Panc1 (cell line): ENCODE results near the gene NFAT5. TPM values are rescaled to one million over a fixed set of nuclear protein-coding genes. Genes with fewer than 3 reads are reported as not detected.

Experiments
- ATAC-seq: fragments of 200-7000 bp; cut with Tn5 transposase; 2 replicates; pipeline ENCODE4 v1.9.1; 2020; ENCODE audit warnings: mild to moderate bottlenecking, moderate library complexity
- BruUV-seq: library from RNA; stranded (reverse); fragments of 400-500 nt; replicated peaks from 2 replicates; lab custom pipeline; 2021; lab: Mats Ljungman, UMichigan
- CTCF ChIA-PET: fragments of 300-600 bp; sonication (Branson Sonifier 250); formaldehyde crosslinking; loops from one replicate; lab custom pipeline; 2022; ENCODE audit warnings: antibody characterized with exemption; lab: Charles Lee
- POLR2A ChIA-PET: fragments of 300-600 bp; sonication (Branson Sonifier 250); formaldehyde crosslinking; loops from one replicate; lab custom pipeline; 2022; ENCODE audit warnings: antibody characterized with exemption; lab: Charles Lee
- DNase-seq: peaks from one replicate; pipeline ENCODE4 v3.0.0-alpha.2; 2010; ENCODE audit warnings: low read depth, low spot score
- H3K27ac ChIP-seq: 2 replicates; pipeline ENCODE4 v1.5.1; 2011; ENCODE audit warnings: mild to moderate bottlenecking, low read length, inconsistent platforms
- H3K27me3 ChIP-seq: fragments of 200-500 bp; sonication (Bioruptor generic); 2 replicates; pipeline ENCODE4 v1.6.0; 2014; ENCODE audit warnings: low read length, inconsistent platforms; ENCODE audit not compliant: control insufficient read depth, insufficient read depth
- H3K36me3 ChIP-seq: fragments of 200-500 bp; sonication (Bioruptor generic); 2 replicates; pipeline ENCODE4 v1.5.1; 2014; ENCODE audit warnings: inconsistent platforms, mild to moderate bottlenecking, low read length, moderate library complexity; ENCODE audit not compliant: control insufficient read depth, insufficient read depth
- H3K4me1 ChIP-seq: 2 replicates; pipeline ENCODE4 v1.5.1; 2011; ENCODE audit warnings: inconsistent platforms, mild to moderate bottlenecking, low read length, moderate library complexity; ENCODE audit not compliant: control insufficient read depth, insufficient read depth
- H3K4me3 ChIP-seq, 2 experiments: 2 replicates each; pipeline ENCODE4 v1.5.1; 2011 to 2012; ENCODE audit warnings: low read depth in 2 of 2, low read length in 2 of 2, mild to moderate bottlenecking in 2 of 2, inconsistent platforms in 1 of 2, moderate library complexity in 1 of 2
- H3K9me3 ChIP-seq: fragments of 200-500 bp; sonication (Bioruptor generic); 2 replicates; pipeline ENCODE4 v1.5.1; 2014; ENCODE audit warnings: low read depth, mild to moderate bottlenecking, inconsistent platforms, low read length, moderate library complexity; ENCODE audit not compliant: control insufficient read depth, insufficient read depth
- POLR2AphosphoS5 ChIP-seq: IDR thresholded peaks from 2 replicates; pipeline ENCODE4 v1.6.1; 2012; ENCODE audit warnings: mild to moderate bottlenecking, low read depth, low read length, moderate library complexity
- SIN3A ChIP-seq: IDR thresholded peaks from 2 replicates; pipeline ENCODE4 v1.6.1; 2012; ENCODE audit warnings: low read depth, mild to moderate bottlenecking, low read length, moderate library complexity, borderline replicate concordance; ENCODE audit not compliant: insufficient read depth
- TCF7L2 ChIP-seq: IDR thresholded peaks from 2 replicates; pipeline ENCODE4 v1.6.1; 2011; ENCODE audit warnings: mild to moderate bottlenecking, low read depth, low read length, inconsistent platforms
- in situ Hi-C: cut with HindIII; loops from 2 replicates; pipeline ENCODE4 v1.10.0; 2016; ENCODE audit warnings: low sequenced_read_pairs, low pct_unique_long_range_greater_than_20kb
- intact Hi-C: fragments of 100-400 bp; cut with micrococcal nuclease; formaldehyde crosslinking; loops from one replicate; pipeline ENCODE4 v1.10.0; 2022; ENCODE audit not compliant: unreplicated experiment
- total RNA-seq: library from RNA; stranded (reverse); gene quantifications from one replicate; pipeline ENCODE4 v1.2.1, GENCODE V29; 2021; ENCODE audit not compliant: unreplicated experiment
- TF ChIP-seq, protein P1 (sequence below), 2 experiments: IDR thresholded peaks; 2 replicates each; pipeline ENCODE4 v1.6.1; 2011 to 2012; ENCODE audit warnings: low read depth in 2 of 2, control low read depth in 1 of 2, low read length in 1 of 2, mild to moderate bottlenecking in 1 of 2, moderate library complexity in 1 of 2; ENCODE audit not compliant: insufficient read depth in 1 of 2
- TF ChIP-seq, protein P2 (sequence below): fragments of 450-650 bp; IDR thresholded peaks from 2 replicates; pipeline ENCODE4 v1.5.1; 2017; ENCODE audit warnings: mild to moderate bottlenecking

NFAT5 gene
- total RNA-seq, 1 experiment from 2014 or later = 57.0 TPM

DNA sequence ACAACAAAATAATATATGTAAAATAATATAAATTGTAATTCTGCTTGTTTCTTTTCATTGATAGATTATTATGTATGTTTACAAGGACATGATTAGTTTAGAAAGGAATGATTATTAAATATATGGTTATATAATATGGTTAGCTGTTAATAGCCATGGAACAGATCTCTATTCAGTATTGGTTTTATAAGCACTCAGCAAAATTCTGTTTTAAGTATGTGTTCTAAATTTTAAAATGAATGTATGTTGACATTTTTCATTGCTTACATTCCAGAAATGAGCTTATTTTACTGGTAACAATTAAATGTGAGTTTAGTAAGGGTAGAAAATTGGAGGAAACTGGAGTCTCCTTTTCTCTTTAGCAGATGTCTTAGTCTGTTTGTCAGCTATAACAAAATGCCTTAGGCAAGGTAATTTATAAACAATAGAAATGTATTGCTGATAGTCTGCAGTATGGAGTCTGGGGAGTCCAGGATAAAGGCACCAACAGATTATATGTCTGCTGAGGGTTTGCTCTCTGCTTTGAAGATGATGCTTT lies 45.4 kb downstream of the NFAT5 start:
- intact Hi-C loops = no loop called here
- no TSS peak for BruUV-seq
- Histone ChIP-seq H3K9me3 (no peaks in the 10 kb centered on the region), H3K27me3 (no peaks in the 10 kb centered on the region), H3K36me3 (peaks cover 6% of the 10 kb centered on the region; the same call in 1 of the 2 replicates), H3K27ac (no peak overlapping the region), H3K4me3 (no peak overlapping the region), H3K4me1 (peaks cover 46% of the 10 kb centered on the region)
- in situ Hi-C loops = no loop called here
- POLR2A ChIA-PET = interaction anchor here (0.5 to 0.6 kb wide), 2 partner anchors 10 to 45 kb away, joined by 4 read pairs; partner anchors contain the start of gene NFAT5
- CTCF ChIA-PET = no interaction called here
- TF ChIP-seq TCF7L2 = no peak
- no peak for DNase-seq
- ATAC-seq = no peak

DNA sequence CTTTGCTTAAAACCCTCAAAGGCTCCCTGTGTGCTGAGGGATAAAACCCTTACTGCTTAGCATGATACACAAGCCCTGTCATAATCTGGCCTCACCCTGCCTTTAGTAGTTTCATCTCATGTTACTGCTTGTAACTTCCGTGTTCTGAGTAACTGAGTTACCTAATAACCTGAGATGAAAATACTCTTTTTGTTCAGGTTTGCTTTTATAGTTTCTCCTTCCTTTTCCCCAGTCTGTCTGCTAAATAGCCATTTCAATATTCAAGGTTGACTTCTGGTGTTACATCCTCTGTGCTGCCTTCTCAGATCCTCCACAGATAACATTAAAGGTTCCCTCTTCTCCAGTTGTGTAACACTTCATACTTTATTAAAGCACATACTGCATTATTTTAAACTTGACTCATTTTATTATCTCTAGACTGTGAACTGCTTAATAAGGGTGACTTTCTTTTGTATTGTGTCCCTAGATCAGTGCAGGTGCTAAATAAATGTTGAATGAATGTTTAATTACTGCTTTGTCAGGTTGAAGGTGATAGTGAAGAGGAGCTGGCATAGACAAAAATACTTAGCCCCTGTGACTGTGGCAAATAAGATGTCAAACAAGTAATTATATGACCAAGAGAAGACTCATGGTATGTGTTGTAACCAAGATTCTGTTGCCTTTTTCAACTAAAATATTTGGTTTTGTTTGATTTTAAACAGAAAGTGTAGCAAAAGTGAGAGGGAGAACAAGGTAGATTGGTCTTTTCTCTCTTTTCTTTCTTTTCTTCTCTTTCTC lies 47.8 kb downstream of the NFAT5 start:
- H3K36me3 ChIP-seq = no peaks in the 10 kb centered on the region; the same call in 1 of the 2 replicates

More for the DNA sequence above, 47.8 kb downstream of the NFAT5 start:
- Histone ChIP-seq H3K27me3 (no peaks in the 10 kb centered on the region), H3K4me3 (no peak overlapping the region), H3K4me1 (peaks cover 49% of the 10 kb centered on the region), H3K27ac (no peak overlapping the region), H3K9me3 (no peaks in the 10 kb centered on the region)
- no peak for DNase-seq
- TF ChIP-seq, protein P1, sequence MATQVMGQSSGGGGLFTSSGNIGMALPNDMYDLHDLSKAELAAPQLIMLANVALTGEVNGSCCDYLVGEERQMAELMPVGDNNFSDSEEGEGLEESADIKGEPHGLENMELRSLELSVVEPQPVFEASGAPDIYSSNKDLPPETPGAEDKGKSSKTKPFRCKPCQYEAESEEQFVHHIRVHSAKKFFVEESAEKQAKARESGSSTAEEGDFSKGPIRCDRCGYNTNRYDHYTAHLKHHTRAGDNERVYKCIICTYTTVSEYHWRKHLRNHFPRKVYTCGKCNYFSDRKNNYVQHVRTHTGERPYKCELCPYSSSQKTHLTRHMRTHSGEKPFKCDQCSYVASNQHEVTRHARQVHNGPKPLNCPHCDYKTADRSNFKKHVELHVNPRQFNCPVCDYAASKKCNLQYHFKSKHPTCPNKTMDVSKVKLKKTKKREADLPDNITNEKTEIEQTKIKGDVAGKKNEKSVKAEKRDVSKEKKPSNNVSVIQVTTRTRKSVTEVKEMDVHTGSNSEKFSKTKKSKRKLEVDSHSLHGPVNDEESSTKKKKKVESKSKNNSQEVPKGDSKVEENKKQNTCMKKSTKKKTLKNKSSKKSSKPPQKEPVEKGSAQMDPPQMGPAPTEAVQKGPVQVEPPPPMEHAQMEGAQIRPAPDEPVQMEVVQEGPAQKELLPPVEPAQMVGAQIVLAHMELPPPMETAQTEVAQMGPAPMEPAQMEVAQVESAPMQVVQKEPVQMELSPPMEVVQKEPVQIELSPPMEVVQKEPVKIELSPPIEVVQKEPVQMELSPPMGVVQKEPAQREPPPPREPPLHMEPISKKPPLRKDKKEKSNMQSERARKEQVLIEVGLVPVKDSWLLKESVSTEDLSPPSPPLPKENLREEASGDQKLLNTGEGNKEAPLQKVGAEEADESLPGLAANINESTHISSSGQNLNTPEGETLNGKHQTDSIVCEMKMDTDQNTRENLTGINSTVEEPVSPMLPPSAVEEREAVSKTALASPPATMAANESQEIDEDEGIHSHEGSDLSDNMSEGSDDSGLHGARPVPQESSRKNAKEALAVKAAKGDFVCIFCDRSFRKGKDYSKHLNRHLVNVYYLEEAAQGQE (IDR thresholded peaks at IDR 0.05; ENCODE audit: insufficient read depth in 1 of 2, low read depth in 2 of 2, low read length in 1 of 2) = no peak
- TF ChIP-seq POLR2AphosphoS5 (no peak), SIN3A (no peak), TCF7L2 (no peak)
- TF ChIP-seq, protein P2, sequence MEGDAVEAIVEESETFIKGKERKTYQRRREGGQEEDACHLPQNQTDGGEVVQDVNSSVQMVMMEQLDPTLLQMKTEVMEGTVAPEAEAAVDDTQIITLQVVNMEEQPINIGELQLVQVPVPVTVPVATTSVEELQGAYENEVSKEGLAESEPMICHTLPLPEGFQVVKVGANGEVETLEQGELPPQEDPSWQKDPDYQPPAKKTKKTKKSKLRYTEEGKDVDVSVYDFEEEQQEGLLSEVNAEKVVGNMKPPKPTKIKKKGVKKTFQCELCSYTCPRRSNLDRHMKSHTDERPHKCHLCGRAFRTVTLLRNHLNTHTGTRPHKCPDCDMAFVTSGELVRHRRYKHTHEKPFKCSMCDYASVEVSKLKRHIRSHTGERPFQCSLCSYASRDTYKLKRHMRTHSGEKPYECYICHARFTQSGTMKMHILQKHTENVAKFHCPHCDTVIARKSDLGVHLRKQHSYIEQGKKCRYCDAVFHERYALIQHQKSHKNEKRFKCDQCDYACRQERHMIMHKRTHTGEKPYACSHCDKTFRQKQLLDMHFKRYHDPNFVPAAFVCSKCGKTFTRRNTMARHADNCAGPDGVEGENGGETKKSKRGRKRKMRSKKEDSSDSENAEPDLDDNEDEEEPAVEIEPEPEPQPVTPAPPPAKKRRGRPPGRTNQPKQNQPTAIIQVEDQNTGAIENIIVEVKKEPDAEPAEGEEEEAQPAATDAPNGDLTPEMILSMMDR = no peak
- BruUV-seq = no TSS peak
- ChIA-PET CTCF (no interaction called here), POLR2A (no interaction called here)
- ATAC-seq = no peak
- intact Hi-C loops = no loop called here
- in situ Hi-C loops = no loop called here
